CD4-positive, alpha-beta T cell treated with Interleukin-6 at 100 ng/mL for 8 hours (primary cell): ENCODE measurements around the gene POLR1G.

ENCODE experiments used
- DNase-seq: peaks from one replicate; pipeline ENCODE4 v3.0.0-alpha.2; 2020; ENCODE audit warnings: mixed read lengths, low spot score

Gene POLR1G, protein sequence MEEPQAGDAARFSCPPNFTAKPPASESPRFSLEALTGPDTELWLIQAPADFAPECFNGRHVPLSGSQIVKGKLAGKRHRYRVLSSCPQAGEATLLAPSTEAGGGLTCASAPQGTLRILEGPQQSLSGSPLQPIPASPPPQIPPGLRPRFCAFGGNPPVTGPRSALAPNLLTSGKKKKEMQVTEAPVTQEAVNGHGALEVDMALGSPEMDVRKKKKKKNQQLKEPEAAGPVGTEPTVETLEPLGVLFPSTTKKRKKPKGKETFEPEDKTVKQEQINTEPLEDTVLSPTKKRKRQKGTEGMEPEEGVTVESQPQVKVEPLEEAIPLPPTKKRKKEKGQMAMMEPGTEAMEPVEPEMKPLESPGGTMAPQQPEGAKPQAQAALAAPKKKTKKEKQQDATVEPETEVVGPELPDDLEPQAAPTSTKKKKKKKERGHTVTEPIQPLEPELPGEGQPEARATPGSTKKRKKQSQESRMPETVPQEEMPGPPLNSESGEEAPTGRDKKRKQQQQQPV

DNA sequence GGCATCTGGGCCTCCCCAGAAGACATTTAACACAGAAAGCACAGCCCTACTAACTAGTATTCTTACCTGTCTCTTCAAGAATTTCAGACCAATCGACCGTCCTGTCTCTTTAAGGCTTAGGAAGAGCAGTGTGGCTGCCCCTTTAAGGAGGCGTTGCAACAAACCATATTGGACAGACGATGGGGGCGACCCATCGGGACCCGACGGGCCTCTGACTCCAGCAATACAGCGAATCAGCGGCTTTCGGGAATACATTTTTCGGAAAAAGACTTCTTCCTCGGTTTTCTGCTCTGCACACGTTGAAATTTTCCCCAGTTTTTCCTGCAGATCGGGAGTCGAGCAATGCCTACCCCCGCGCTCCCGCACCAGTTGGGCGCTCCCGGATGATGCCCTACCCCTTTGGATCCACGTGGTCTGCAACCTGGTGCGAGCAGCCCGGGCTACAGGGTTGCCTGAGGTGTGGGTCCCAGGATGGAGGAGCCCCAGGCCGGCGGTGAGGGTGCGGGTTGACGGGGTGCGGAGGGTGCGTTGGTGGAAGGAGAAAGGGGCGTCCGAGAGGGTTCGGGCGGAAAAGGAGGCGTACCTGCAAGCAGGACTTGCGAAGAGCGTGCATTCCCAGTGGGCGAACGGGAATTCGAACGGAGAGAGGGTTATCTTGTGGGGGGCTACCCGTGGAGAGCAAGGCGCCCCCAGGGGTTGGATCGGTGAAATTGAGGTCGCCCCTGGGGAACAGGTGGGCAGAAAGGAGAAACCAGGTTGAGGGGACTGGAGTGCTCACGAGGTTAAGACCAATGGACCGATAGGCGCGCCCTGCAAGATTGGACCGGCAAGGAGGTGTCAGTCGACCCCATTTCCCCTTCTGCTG is at the start of gene POLR1G:
Gene POLR1G (plus strand): TSS at position 419 of the 865 bp plus-strand sequence. CDS start 53 bp downstream, at position 472.
- DNase-seq = peak; percentile 74

DNA sequence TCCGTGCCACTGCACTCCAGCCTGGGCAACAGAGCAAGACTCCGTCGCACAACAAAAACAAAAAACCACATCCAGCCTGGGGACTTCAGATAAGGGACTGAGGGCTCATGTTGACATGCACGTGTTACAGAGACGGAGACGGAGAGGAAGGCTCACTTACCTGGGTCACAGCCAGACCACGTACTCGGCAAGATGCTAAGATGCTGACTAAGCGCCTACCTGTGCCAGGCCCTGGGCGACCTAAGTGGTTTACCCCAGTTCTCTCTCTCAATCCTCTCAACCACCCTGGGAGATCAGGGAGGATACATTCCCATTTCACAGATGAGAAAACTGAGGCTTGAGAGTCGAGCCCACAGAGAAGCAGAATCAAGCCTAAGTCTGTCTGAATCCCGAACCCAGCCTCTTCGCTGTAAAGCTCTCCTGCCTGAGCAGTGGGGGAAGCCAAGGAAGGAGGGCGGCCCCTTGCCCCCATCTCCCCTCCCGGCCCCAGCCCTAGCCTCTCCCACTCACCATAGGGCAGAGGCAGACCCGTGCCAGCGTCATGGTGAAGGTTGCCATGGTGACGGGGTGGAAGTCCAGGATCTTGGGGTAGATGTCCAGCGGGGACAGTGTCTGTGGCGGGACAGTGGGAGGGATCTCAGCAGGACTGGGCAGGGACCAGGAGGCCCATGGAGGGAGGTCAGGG is 49.5 kb upstream of the POLR1G start:
- DNase-seq = no peak

DNA sequence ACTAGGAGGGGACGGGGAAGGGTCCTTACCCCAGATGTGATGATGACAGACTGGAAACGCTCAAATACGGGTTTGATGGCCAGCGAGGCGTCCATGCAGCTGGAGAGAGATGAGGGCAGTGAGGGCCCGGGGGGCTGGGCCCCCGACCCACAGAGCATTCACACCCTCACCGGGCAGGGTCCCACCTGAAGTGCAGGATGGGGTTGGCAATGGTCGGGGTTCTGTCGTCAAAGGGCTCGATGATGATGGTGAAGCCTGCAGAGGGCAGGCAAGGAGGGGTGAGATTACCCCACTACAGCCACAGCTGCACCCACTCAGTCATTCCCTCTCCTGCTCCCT is 49.0 kb upstream of the POLR1G start:
- no peak for DNase-seq

DNA sequence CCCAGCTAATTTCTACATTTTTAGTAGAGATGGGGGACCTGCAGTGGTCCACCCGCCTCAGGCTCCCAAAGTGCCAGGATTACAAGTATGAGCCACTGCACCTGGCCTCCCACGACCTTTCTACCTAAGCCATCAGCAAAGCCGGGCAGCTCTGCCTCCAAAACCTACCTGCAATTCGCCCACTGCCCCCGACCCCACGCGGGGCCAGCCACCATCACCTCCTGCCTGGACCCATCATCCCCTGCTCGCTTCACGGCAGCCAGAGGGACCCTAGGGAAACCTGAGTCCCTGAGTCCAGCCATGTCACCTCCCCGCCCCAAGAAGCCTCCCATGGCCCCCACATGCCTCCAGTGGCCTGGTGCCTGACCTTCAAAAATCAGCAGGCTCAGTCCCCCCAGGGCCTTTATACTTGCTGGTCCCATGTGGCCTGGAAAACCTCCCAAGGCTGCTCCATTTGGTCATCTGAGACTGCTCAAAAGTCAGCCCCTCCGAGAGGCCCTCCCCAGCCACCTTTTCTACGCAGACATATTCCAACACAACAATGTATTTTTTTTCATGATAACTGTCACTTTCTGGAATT is 48.1 kb upstream of the POLR1G start:
- DNase-seq = no peak

DNA sequence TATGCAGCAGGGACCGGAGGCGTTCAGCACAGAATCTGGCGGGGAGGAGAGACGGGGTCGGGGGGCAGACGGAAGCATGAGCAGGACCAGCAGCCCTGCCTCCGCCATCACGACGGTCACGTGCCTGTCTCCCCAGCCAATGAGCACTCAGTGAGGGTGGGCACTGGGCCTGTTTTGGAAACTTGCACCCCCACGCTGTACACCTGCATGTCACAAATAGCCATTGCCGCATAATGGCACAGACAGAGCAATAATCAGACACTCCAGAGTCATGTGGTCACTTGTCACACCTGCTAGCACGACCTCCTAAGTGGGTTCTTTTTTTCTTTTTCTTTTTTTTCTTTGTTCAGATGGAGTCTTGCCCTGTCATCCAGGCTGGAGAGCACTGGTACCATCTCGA is 44.8 kb upstream of the POLR1G start:
- DNase-seq = no peak

DNA sequence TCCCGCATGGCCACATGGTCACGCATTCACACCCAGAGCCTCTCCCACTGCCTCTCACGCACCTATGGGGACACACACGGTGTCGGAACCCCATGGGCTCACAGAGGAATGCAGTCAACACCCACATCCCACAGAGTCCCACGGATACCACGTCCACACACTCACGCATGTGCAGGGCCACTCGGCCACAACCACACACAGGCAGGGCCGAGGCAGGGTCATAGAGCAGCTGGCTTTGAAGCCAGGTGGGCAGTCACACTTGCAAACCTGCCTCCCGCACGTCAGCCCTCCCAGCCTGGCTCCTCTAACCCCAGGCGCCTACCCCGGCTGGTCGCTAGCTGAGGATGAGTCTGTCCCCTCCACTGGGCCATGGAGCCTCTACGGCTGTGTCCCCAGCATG is 44.2 kb upstream of the POLR1G start:
- no peak for DNase-seq

DNA sequence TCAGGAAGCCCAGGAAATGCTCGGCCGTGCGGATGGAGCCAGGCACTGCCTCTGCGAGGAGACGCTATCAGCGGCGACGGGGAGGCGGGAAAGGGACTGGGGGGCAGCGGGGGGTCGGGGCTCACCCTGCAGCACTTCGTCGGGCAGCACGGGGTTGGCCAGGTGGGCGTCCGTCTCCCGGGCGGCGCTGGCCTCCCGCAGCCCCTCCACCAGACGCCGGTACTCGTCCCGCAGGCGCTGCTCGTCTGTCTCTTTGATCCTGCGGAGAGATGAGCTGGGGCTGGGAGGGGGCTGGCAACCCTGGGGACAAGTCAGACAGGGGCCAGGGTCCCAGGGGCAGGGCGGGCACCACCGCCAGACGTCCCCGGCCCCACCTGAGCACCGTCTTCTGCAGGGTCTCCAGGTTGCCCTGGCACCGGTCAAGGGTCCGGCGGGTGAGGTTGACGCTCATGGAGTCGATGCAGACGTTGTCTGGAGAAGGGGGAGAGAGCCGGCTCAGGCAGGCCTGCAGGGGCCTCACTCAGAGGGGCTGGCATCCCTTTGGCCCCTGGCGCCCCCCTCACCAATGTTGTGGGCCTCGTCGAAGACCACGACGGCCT is 42.5 kb upstream of the POLR1G start:
- no peak for DNase-seq

DNA sequence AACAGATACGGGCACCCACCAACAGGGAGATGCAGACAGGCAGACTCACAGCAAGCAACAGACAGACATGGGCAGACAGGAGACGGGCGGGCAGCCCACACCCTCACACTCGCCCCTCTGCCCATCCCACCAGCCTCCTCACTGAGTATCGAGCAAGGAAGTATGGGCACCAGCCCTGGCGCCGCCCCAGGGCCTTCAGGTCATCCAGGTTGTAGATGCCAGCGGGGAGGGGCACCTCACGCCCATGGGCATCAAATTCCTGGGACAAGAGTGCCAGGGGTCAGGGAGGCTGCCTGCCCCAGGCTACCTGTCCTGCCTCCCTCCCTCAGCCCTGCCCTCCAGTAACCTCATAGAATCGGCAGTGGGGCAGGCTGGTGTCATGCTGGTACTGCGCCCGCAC is 41.7 kb upstream of the POLR1G start:
- DNase-seq = no peak

DNA sequence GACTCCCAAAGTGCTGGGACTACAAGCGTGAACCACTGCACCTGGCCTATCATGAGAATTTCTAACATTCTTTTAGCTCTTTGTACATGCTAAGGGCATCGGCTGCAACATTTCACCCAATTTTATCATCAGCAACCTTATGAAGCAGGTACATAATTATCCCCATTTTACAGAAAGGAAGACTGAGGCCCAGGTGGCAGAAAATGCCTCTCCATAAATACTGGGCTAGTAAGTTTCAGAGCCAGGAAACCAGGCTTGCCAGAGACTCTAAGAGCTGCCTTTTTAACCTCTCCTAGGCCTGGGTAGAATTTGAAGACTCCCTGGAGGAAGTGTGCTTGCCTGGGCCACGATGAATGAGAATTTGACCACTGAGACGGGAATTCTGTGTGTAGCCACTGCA is 38.3 kb upstream of the POLR1G start:
- DNase-seq = no peak

DNA sequence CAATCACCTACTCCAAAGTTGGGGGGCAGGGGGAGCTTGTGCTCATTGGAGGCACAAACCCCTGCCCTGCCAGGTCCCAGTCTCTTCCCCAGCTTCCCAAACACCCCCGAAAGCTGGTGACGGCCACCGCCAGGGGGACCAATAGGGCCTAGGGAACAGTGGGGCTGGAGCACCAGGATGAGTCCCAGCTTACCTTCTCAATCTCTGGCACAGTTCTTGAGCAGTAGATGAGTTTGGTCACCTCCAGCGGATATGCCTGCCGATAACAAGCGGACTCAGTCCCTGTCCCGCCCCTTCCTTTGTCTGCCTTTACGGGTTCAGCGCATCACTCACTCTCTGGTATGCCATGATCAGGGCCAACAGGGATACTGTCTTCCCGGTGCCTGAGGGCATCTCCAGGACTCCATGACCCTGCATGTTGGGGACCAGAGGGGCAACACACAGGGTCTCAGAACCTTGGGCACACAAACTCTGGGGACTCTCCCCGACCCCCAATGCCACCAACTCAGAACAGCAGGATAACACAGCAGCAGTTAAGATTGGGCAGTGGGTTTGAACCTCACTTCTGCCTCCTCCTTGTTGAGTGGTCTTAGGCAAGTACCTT is 37.6 kb upstream of the POLR1G start:
- no peak for DNase-seq

DNA sequence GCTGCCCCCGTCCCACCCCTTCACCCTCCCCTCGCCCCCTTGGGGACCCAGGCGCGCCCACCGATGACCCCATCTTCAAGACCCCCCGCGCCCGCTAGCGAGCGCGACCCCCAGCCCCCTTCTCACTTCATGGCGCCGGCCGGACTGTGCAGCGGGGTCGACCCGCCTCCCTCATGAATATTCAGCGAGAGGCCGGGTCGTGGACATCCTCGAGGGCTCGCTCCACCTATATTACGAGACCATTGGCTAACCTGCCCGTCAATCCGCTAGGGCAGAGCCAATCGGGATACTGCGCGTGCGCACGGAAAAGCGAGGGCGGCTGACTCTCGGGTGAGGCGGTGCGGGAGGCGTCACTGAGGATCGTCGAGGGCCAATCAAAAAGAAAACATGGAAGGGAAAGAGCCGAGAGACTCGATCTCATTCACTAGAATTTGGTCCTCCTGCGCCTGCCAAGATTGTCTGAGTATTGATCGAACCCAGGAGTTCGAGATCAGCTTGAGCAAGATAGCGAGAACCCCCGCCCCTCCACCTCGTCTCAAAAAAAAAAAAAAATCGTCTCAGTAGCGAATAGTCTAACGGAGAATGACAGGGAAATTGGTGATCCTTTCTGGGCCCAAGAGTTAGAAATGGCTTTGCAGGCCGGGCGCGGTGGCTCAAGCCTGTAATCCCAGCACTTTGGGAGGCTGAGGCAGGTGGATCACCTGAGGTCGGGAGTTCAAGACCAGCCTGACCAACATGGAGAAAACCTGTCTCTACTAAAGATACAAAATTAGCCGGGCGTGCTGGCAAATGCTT is 35.8 kb upstream of the POLR1G start, which contains the start of gene ERCC2:
Gene ERCC2 (minus strand): TSS at position 164 of the 795 bp plus-strand sequence. CDS start 33 bp downstream, at position 131.
- DNase-seq = peak; percentile 99

DNA sequence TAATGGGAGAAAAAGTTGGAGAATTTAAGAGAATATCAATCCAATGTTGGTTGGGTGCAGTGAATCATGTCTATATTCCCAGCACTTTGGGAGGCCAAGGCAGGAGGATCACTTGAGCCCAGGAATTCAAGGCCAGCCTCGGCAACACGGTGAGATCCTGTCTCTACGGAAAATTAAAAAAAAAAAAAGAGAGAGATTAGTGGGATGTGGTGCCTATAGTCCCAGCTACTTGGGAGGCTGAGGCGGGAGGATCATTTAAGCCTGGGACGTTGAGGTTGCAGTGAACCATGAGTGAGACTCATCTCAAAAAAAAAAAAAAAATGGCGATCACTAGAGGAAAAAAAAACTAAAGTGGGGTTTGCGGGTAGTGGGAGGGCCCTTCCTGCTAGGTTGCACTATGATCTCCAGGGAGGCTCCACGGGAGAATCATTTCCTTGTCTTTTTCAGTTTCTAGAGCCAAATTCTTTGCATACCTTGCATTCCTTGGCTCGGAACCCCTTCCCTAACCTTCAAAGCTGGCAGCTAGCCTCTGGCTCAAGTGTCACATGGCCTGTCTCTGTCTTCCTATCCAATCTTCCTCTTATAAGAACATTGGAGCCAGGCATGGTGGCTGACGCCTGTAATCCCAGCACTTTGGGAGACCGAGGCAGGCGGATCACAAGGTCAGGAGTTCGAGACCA is 30.3 kb upstream of the POLR1G start:
- no peak for DNase-seq

DNA sequence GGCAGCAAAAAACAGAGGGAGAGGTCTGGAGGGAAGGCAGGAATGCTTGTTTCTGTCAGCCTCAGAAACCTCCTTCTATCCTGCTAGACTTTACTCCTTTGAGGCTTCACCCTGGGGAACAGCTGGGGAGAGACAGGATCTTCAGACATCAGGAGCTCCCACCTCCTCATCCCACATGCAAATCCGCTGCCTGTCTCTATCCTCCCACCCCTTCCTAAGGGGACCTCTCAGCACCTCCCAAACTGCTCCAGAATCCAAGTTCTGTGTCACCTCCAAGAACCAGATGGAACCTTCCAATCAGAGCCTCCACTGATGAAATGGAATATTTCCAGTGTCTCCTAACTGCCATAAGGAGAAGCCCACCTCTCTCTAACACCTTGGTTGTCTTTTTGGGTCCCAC is 26.3 kb upstream of the POLR1G start:
- no peak for DNase-seq

DNA sequence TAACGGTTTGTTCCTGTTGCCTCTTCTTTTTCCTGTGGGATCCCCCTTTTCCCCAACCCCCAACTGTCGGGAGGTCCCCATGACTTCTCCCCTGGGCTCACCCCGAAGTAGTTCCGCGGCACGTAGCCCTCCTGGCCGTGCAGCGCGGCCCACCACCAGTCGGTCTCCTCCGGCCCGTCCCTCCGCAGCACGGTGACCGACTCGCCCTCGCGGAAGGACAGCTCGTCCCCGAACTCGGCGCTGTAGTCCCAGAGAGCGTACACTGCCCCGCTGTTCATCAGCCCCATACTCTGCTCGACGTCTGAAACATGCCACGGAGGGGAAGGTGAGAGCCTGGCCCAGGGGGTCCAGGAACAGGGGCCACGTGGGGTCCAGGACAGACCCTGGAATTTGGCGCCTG is 24.0 kb upstream of the POLR1G start:
- DNase-seq = no peak

DNA sequence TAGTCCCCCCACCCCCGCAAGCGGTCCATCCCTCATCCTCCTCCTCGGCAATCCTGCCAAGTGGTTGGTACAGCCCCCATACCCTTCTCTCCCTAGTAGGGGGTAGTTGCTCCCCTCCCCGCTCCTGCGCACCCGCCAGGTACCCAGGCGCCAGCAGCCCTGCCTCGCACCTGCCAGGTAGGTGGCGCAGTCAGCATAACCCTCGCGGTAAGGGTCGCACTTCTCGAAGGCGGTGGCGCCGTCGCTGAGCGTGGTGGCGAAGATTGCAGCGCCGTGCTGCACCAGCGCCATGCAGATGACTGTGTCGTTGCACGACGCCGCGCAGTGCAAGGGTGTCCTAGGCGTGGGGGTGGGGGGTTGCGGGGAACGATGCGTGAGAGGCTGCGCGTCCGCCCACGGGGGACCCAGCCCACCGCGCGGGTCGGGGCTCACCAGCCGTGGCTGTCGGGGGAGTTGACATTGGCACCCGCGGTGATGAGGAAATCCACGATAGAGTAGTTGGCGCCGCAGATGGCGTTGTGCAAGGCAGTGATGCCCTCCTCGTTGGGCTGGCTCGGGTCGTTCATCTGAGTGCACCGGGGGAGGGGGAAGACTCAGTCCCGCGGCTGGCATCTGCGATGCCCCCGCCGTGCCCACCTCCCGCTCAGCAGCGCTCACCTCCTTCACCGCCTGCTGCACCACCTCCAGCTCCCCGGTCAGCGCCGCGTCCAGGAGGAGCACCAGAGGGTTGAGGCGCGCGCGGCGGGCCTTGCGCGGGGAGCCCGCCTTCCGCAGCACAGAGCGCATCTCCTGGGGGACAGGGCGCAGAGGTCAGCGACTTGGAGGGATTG is 20.8 kb upstream of the POLR1G start:
- DNase-seq = no peak

DNA sequence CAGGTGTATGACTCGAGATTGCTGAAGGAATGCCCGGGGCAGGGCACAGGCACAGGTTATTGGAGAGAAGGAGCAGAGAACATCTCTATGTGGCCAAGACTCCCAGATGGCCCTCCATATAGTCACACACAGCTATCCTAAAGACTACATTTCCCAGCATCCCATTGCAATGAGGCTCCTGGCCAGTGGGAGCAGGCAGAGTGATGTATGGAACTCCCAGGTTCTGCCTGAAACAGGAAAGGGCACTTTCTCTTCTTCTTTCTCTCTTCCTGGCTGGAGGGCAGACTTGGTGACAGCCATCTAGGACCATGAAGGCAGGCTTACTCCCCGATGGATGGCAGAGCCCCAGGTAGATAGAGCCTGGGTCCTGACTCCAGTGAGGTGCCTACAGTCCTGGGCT is 15.1 kb upstream of the POLR1G start:
- no peak for DNase-seq

DNA sequence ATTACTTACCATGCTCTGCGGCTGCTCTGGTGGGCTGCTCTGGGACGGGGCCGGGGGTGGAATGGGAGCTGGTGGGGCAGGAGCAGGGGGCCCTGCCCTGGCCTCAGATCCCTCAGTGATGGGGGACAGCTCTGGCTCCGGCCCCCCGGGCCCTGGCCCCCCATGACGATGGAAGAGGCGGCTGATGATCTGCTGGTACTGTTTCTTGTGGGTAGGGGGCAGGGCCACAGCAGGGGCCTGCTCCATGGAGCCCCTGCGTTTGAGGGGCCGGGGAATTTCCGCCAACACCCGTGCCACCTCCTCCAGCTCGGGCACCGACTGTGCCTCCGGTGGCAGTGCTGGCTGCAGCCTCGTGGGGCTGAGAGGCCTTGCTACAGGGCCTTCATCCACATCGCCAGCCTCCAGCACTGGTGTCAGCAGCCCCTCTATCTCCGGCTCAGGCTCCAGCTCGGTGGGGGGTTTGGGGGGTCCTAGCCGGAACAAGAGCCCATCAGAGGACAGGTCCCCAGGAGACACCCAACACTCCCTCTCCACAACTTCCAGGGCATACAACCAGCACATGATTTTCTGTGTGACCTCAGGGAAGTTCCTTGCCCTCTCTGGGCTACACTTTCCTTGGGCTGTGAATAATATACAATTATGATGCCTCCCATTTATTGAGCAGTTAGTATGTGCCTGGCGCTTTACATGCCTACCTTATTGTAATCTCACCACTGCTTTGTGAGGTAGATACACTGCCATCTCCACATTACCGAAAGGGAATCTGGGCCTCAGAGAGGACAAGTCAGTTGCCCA is 14.4 kb upstream of the POLR1G start:
- no peak for DNase-seq
